Measurements from ENCODE around the gene DLG2. TPM values are rescaled to one million over a fixed set of nuclear protein-coding genes. Genes with fewer than 3 reads are reported as not detected.

The DLG2 gene
- total and polyA plus RNA-seq, 2 donors (not counting 3 experiments of a cell fraction or from before 2014, with no cell fraction given) = 0.15 to 1.1 TPM

DNA sequence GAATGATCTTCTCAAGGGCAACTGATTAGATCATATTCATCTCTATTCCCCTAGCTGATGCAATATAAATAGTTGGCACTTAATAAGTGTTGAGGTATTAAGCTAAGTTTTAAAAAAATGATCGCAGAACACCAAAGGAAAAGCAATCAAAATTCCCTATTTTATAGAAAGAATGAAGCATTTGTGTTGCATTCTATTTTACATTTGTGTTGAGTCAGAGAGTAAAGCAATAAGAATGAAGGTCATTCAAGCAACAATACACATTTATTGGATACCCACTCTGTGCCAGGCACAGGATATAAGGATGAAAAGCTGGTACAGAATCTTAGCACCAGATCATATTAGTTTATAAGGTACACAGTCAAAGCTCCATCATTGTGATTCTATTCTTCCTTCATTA is 1654.6 kb downstream of the DLG2 start:
- no TSS peak for BruUV-seq (replicated peaks)
- Histone ChIP-seq H3K4me3 (replicated peaks in 1 of 3; ENCODE audit: insufficient read depth in 1 of 3, low read depth in 1 of 3, low read length in 3 of 3) (no peak overlapping the region), H3K9me3 (replicated peaks; ENCODE audit: control insufficient read depth, insufficient read depth, low read length) (no peaks in the 10 kb centered on the region), H3K4me2 (ENCODE audit: insufficient read depth, low read length) (no peak overlapping the region), H3K79me2 (ENCODE audit: control insufficient read depth, insufficient read depth, low read length) (no peaks in the 10 kb centered on the region), H3K27me3 (ENCODE audit: control insufficient read depth in 2 of 2, insufficient read depth in 2 of 2, low read length in 2 of 2) (no peaks in the 10 kb centered on the region), H3K27ac (ENCODE audit: insufficient read depth, low read depth, low read length) (no peak overlapping the region), H2AFZ (ENCODE audit: low read depth, low read length) (no peak overlapping the region), H3K9ac (replicated peaks; ENCODE audit: extremely low read depth, insufficient read depth, low read length) (no peak overlapping the region), H4K20me1 (replicated peaks; ENCODE audit: control insufficient read depth, extremely low read depth, insufficient read depth, low read length) (no peaks in the 10 kb centered on the region), H3K9me1 (replicated peaks; ENCODE audit: control insufficient read depth, extremely low read depth, insufficient read depth, low read length) (no peaks in the 10 kb centered on the region), H3K4me1 (ENCODE audit: control insufficient read depth, extremely low read depth, insufficient read depth, low read length) (no peaks in the 10 kb centered on the region), H3K36me3 (ENCODE audit: control insufficient read depth in 2 of 2, extremely low read depth in 1 of 2, insufficient read depth in 2 of 2, low read length in 2 of 2) (no peaks in the 10 kb centered on the region)
- CTCF ChIA-PET = no interaction called here
- POLR2A ChIA-PET = no interaction called here
- FAIRE-seq = no peak
- dilution Hi-C loops (cut with MboI; ENCODE audit: extremely low pct_ligation_motif_present, low sequenced_read_pairs) = no loop called here
- intact Hi-C loops (cut with micrococcal nuclease) = no loop called here
- TF ChIP-seq MYC (IDR thresholded peaks at IDR 0.05; ENCODE audit: low read depth, low read length) (no peak), FOS (IDR thresholded peaks at IDR 0.05; ENCODE audit: borderline replicate concordance, insufficient read depth, low read length) (no peak), POLR2A (IDR thresholded peaks at IDR 0.05; ENCODE audit: low read depth, low read length) (no peak)
- DNase-seq (ENCODE audit: low read depth, low spot score) = no peak

DNA sequence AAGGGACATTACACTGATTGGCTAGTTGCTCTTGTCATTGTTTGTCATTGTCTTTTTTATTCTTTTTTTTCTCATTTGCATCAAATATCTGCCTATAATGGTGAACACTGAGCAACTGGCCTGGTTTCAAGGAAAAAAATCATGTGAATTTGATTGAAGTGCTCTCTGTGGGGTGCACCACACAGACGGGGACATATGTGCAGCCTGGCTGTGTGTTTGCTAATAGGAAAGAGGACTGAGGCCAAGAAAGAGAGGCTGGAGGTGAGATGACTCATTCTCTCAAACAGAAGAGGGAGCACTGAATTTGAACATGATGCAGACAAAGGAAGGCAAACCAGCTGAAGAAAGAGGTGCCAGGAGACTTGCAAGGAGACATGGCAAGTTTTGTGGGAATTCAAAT is 1656.1 kb downstream of the DLG2 start:
- no peak for FAIRE-seq
- no peak overlapping the region for H3K4me3 ChIP-seq (replicated peaks in 1 of 3; ENCODE audit: insufficient read depth in 1 of 3, low read depth in 1 of 3, low read length in 3 of 3)
- ChIA-PET CTCF (no interaction called here), POLR2A (no interaction called here)
- H3K4me1 ChIP-seq (ENCODE audit: control insufficient read depth, extremely low read depth, insufficient read depth, low read length) = no peaks in the 10 kb centered on the region
- H3K9me3 ChIP-seq (replicated peaks; ENCODE audit: control insufficient read depth, insufficient read depth, low read length) = no peaks in the 10 kb centered on the region
- H3K9ac ChIP-seq (replicated peaks; ENCODE audit: extremely low read depth, insufficient read depth, low read length) = no peak overlapping the region
- H4K20me1 ChIP-seq (replicated peaks; ENCODE audit: control insufficient read depth, extremely low read depth, insufficient read depth, low read length) = no peaks in the 10 kb centered on the region
- H3K9me1 ChIP-seq (replicated peaks; ENCODE audit: control insufficient read depth, extremely low read depth, insufficient read depth, low read length) = no peaks in the 10 kb centered on the region
- H3K36me3 ChIP-seq (ENCODE audit: control insufficient read depth in 2 of 2, extremely low read depth in 1 of 2, insufficient read depth in 2 of 2, low read length in 2 of 2) = no peaks in the 10 kb centered on the region
- DNase-seq (ENCODE audit: low read depth, low spot score) = no peak
- intact Hi-C loops (cut with micrococcal nuclease) = no loop called here
- H3K79me2 ChIP-seq (ENCODE audit: control insufficient read depth, insufficient read depth, low read length) = no peaks in the 10 kb centered on the region
- no peak for TF ChIP-seq POLR2AphosphoS5 (IDR thresholded peaks at IDR 0.05; ENCODE audit: insufficient read depth, low read depth, low read length)
- TF ChIP-seq MYC (IDR thresholded peaks at IDR 0.05; ENCODE audit: low read depth, low read length) = no peak
- TF ChIP-seq POLR2A (IDR thresholded peaks at IDR 0.05; ENCODE audit: low read depth, low read length) = no peak
- TF ChIP-seq GATA2 (IDR thresholded peaks at IDR 0.05; ENCODE audit: insufficient read depth, insufficient read length, low read depth, low read length) = no peak
- TF ChIP-seq EZH2 (IDR thresholded peaks at IDR 0.05; ENCODE audit: borderline replicate concordance, low read depth, low read length, severe bottlenecking) = no peak
- TF ChIP-seq JUN (IDR thresholded peaks at IDR 0.05; ENCODE audit: borderline replicate concordance, insufficient read depth, insufficient read length, low read depth) = no peak
- no peak for TF ChIP-seq FOS (IDR thresholded peaks at IDR 0.05; ENCODE audit: borderline replicate concordance, insufficient read depth, low read length)
- TF ChIP-seq, protein P1, sequence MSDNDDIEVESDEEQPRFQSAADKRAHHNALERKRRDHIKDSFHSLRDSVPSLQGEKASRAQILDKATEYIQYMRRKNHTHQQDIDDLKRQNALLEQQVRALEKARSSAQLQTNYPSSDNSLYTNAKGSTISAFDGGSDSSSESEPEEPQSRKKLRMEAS (IDR thresholded peaks at IDR 0.05; ENCODE audit: insufficient read depth, insufficient read length) = no peak
- TF ChIP-seq, protein P2, sequence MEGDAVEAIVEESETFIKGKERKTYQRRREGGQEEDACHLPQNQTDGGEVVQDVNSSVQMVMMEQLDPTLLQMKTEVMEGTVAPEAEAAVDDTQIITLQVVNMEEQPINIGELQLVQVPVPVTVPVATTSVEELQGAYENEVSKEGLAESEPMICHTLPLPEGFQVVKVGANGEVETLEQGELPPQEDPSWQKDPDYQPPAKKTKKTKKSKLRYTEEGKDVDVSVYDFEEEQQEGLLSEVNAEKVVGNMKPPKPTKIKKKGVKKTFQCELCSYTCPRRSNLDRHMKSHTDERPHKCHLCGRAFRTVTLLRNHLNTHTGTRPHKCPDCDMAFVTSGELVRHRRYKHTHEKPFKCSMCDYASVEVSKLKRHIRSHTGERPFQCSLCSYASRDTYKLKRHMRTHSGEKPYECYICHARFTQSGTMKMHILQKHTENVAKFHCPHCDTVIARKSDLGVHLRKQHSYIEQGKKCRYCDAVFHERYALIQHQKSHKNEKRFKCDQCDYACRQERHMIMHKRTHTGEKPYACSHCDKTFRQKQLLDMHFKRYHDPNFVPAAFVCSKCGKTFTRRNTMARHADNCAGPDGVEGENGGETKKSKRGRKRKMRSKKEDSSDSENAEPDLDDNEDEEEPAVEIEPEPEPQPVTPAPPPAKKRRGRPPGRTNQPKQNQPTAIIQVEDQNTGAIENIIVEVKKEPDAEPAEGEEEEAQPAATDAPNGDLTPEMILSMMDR (IDR thresholded peaks at IDR 0.05; ENCODE audit: extremely low read depth in 1 of 2, insufficient read depth in 1 of 2, low read depth in 1 of 2, low read length in 2 of 2) = no peak
- dilution Hi-C loops (cut with MboI; ENCODE audit: extremely low pct_ligation_motif_present, low sequenced_read_pairs) = no loop called here
- H3K27me3 ChIP-seq (ENCODE audit: control insufficient read depth in 2 of 2, insufficient read depth in 2 of 2, low read length in 2 of 2) = no peaks in the 10 kb centered on the region
- H3K4me2 ChIP-seq (ENCODE audit: insufficient read depth, low read length) = no peak overlapping the region
- H3K27ac ChIP-seq (ENCODE audit: insufficient read depth, low read depth, low read length) = no peak overlapping the region
- H2AFZ ChIP-seq (ENCODE audit: low read depth, low read length) = no peak overlapping the region
- BruUV-seq (replicated peaks) = no TSS peak
